GM18526 (cell line): ENCODE data around the gene PROC.

Experiments
- POLR2A ChIP-seq: IDR thresholded peaks from 3 replicates; pipeline ENCODE4 v1.6.1; 2011; ENCODE audit not compliant: insufficient read length; ENCODE audit errors: extremely low read depth

The PROC gene

GRCh38 chr2:127427376-127428056 is 9.3 kb downstream of the PROC start:
- TF ChIP-seq POLR2A = no peak

GRCh38 chr2:127428057-127428814 is 10.0 kb downstream of the PROC start:
- no peak for TF ChIP-seq POLR2A

GRCh38 chr2:127428815-127429109 is 10.5 kb downstream of the PROC start:
- no peak for TF ChIP-seq POLR2A

DNA sequence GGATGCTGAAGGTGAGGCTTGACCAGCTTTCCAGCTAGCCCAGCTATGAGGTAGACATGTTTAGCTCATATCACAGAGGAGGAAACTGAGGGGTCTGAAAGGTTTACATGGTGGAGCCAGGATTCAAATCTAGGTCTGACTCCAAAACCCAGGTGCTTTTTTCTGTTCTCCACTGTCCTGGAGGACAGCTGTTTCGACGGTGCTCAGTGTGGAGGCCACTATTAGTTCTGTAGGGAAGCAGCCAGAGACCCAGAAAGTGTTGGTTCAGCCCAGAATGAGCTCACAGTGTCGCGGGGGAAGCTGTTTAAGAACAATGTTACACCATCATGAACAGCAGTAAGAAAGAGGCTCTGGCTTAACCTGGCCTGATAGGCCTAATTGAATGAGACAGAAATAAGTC is 11.1 kb downstream of the PROC start:
- no peak for TF ChIP-seq POLR2A

GRCh38 chr2:127429844-127430425 is 11.7 kb downstream of the PROC start:
- TF ChIP-seq POLR2A = no peak

DNA sequence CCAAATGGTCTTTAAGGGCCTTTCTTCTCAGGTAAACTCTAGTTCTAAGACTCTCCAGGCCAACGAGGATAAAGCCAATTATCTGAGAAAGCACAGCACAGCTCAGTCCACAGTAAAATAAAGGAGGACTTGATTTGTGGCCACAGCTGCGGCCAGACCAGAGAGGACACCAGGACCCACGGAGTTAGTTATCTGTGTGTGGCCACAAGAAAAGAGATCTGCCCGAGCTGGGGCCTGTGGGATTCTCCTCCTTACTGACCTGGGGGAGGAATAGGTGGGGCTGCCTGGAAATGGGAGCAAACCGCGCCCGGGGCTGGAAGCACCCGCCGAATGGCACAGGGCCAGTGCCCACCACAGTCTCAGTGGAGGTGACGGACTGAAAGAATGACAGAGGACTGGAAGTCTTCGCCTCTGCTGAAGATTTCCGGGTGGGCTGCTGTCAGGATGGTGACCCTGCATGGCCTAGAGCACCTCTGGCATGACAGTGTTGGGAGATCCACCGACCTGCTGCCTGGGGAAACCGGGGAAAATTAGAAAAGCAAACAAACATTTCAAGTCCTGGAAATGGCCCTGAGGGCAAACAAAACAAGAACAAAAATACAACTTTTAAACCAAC is 13.3 kb downstream of the PROC start:
- TF ChIP-seq POLR2A = no peak

GRCh38 chr2:127434515-127434914 is 16.3 kb downstream of the PROC start:
- TF ChIP-seq POLR2A = no peak

GRCh38 chr2:127437056-127437455 is 18.8 kb downstream of the PROC start:
- no peak for TF ChIP-seq POLR2A

- TF ChIP-seq POLR2A = no peak
These were observed 19.8 kb downstream of the PROC start for GRCh38 chr2:127437781-127438726.

- TF ChIP-seq POLR2A = no peak
These were observed 21.1 kb downstream of the PROC start for GRCh38 chr2:127439343-127439742.

- TF ChIP-seq POLR2A = no peak
These were observed 30.3 kb downstream of the PROC start for GRCh38 chr2:127448526-127448925.

DNA sequence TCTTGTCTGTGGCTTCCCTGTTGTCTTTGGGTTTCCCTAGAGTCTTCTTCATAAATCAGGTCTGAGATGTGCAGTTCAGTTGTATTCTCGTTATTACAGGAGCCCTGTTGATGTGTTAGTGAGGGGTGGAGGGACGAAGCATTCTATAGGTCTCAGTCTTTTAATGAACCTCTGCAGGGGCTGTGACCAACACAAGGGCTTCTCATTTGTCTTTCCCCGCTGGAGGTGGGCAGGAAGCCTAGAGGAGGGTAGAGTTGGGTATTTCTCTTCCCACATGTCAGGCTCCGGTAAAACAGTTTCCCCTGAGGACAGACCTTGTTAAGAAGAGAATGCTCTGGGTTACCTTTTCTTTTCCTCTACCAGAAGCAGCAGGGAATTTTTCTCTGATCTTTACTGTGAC is 31.2 kb downstream of the PROC start:
- no peak for TF ChIP-seq POLR2A

DNA sequence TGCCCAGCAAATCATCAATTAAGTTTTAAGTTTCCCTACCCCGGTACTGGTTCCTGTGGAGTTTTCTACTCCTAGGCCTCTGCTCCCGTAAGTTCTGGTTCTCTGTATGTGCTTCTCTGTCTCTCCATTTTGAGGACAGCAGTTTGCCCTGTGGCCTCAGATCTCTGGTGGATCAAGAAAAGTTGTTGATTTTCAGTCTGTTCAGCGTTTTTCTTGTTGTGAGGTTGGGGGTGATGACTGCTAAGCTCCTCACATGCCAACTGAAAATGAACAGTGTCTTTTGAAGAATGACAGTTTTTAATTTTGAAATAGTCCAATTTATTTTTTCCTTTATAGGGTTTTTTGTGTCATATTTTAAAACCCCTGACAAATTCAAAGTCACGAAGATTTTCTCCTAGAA is 31.7 kb downstream of the PROC start:
- no peak for TF ChIP-seq POLR2A

DNA sequence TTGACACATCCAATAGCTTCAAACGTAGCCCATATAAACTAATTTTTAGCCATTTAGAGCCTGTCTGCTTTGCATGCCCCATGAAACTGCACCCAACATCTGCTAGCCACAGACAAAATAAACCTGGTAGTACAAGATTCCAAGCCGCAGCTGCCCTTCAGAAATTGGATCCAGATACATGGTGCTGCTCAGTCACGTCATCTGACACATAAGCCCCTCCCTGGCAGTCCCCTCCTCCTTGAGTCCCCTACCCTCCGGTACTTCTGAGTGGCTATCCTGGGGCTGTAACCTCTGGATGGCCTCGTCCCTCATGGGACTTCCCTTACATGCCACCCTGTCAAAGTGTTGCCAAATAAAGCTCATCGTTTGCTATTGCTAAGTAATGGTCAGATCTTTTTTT is 33.8 kb downstream of the PROC start:
- no peak for TF ChIP-seq POLR2A

- TF ChIP-seq POLR2A = no peak
These were observed 34.8 kb downstream of the PROC start for GRCh38 chr2:127453013-127453391.

DNA sequence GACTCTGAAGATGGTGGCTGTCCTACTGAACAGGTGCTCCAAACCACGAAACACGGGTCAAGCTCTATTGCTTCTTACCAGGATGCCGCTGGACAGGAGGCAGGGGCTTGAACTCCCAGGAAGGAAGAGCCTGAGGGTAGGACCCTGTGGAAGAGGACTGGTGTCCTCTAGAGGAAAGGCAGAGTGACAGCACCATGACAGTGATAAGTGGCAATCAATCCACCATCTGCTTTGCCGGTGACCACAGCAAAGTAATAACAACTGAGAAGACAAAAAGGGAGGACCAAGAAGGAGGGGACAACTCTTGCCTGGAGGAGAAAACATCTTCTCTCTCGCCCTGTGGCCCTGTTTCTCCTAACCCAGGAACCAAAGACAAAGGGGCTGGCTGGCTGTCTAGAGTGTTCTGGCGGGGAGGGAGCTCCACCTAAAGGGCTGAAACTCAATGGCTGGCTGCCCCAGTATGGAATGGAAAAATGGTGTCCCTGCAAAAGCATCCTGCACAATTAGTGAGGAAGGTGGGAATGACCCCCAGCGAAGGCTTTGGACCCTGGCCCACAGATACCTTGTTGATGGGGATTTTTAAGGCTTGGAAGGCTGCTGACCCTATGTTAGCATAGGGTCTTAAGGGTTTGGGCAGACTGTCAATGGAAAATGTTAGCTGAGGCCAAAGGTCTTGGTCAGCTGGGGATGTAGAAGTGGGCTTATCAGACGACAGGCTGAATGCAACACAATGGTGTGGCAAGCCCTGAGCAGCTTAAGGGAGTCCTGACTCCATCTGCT is 35.4 kb downstream of the PROC start:
- TF ChIP-seq POLR2A = no peak
